ENCODE measurements around the gene ATP13A1. TPM values are rescaled to one million over a fixed set of nuclear protein-coding genes. Genes with fewer than 3 reads are reported as not detected.

ATP13A1 gene
- total RNA-seq, 1 experiment from 2014 or later, result 39.6 TPM

GRCh38 chr19:19627621-19628500 is 35.6 kb downstream of the ATP13A1 start, which contains the start of gene LPAR2:
Gene LPAR2, minus strand, starts transcription at chr19:19628220. Its CDS starts 945 bp downstream, at chr19:19627275.
- Histone ChIP-seq H3K9ac (ENCODE audit: low read length) (peak within 1 kb of the TSS; percentile 76), H4K20me1 (ENCODE audit: insufficient read depth, low read depth, low read length) (no peaks in the 10 kb centered on the region), H3K4me1 (ENCODE audit: low read length) (peaks cover 14% of the 10 kb centered on the region), H3K79me2 (ENCODE audit: low read length) (no peaks in the 10 kb centered on the region), H3K9me2 (replicated peaks; ENCODE audit: insufficient read depth, low read length) (no peaks in the 10 kb centered on the region), H2AFZ (ENCODE audit: low read length) (peak within 1 kb of the TSS; percentile 92; the same call in 1 of the 2 replicates), H3K27me3 (ENCODE audit: low read length) (no peaks in the 10 kb centered on the region), H3K4me2 (ENCODE audit: low read depth, low read length, poor library complexity, severe bottlenecking) (peak within 1 kb of the TSS; percentile 84), H3K27ac (ENCODE audit: low read length) (peak within 1 kb of the TSS; percentile 64), H3K36me3 (ENCODE audit: insufficient read depth, low read length) (peaks cover 11% of the 10 kb centered on the region), H3K4me3 (ENCODE audit: low read length) (peak within 1 kb of the TSS; percentile 73), H3K9me3 (ENCODE audit: low read length) (no peaks in the 10 kb centered on the region)
- DNase-seq, result peak; percentile 88

- Histone ChIP-seq H2AFZ (ENCODE audit: low read length) (no peak overlapping the region), H3K79me2 (ENCODE audit: low read length) (no peaks in the 10 kb centered on the region), H4K20me1 (ENCODE audit: insufficient read depth, low read depth, low read length) (no peaks in the 10 kb centered on the region), H3K4me2 (ENCODE audit: low read depth, low read length, poor library complexity, severe bottlenecking) (peak overlapping the region; percentile 84), H3K36me3 (ENCODE audit: insufficient read depth, low read length) (peaks cover 11% of the 10 kb centered on the region), H3K9me3 (ENCODE audit: low read length) (no peaks in the 10 kb centered on the region), H3K27me3 (ENCODE audit: low read length) (no peaks in the 10 kb centered on the region), H3K4me3 (ENCODE audit: low read length) (peak overlapping the region; percentile 73; the same call in 1 of the 2 replicates), H3K27ac (ENCODE audit: low read length) (no peak overlapping the region), H3K9ac (ENCODE audit: low read length) (peak overlapping the region; percentile 76), H3K9me2 (replicated peaks; ENCODE audit: insufficient read depth, low read length) (no peaks in the 10 kb centered on the region), H3K4me1 (ENCODE audit: low read length) (peaks cover 14% of the 10 kb centered on the region)
- no peak for DNase-seq
Measured at GRCh38 chr19:19626516-19627472, 36.7 kb downstream of the ATP13A1 start.

- no peak for DNase-seq
- Histone ChIP-seq H3K9me2 (replicated peaks; ENCODE audit: insufficient read depth, low read length) (no peaks in the 10 kb centered on the region), H3K9me3 (ENCODE audit: low read length) (no peaks in the 10 kb centered on the region), H3K4me1 (ENCODE audit: low read length) (peaks cover 16% of the 10 kb centered on the region), H3K27me3 (ENCODE audit: low read length) (no peaks in the 10 kb centered on the region), H3K27ac (ENCODE audit: low read length) (no peak overlapping the region), H4K20me1 (ENCODE audit: insufficient read depth, low read depth, low read length) (no peaks in the 10 kb centered on the region), H3K36me3 (ENCODE audit: insufficient read depth, low read length) (no peaks in the 10 kb centered on the region), H2AFZ (ENCODE audit: low read length) (no peak overlapping the region), H3K9ac (ENCODE audit: low read length) (no peak overlapping the region), H3K4me3 (ENCODE audit: low read length) (no peak overlapping the region), H3K4me2 (ENCODE audit: low read depth, low read length, poor library complexity, severe bottlenecking) (no peak overlapping the region), H3K79me2 (ENCODE audit: low read length) (no peaks in the 10 kb centered on the region)
Measured at GRCh38 chr19:19624032-19624570, 39.4 kb downstream of the ATP13A1 start.

DNA sequence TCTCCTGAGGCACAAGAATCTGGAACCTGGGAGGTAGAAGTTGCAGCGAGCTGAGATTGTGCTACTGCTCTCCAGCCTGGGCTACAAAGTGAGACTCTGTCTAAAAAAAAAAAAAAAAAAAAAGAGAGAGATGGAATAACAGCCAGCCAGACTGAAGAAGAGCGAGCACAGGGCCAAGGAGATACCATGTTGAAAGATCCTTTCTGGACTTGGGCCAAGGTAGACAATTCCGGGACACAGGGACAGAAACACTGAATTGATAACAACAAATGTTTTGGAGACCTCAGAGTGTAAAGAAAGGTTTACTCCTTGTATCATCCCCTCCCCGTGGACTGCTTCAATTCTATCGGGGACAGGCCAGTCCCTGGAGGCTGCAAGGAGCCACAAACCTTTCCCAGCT is 40.1 kb downstream of the ATP13A1 start:
- no peak overlapping the region for H3K9ac ChIP-seq (ENCODE audit: low read length)
- H3K27me3 ChIP-seq (ENCODE audit: low read length), result no peaks in the 10 kb centered on the region
- H3K4me2 ChIP-seq (ENCODE audit: low read depth, low read length, poor library complexity, severe bottlenecking), result no peak overlapping the region
- H3K36me3 ChIP-seq (ENCODE audit: insufficient read depth, low read length), result no peaks in the 10 kb centered on the region
- H2AFZ ChIP-seq (ENCODE audit: low read length), result no peak overlapping the region
- no peaks in the 10 kb centered on the region for H3K9me2 ChIP-seq (replicated peaks; ENCODE audit: insufficient read depth, low read length)
- no peaks in the 10 kb centered on the region for H4K20me1 ChIP-seq (ENCODE audit: insufficient read depth, low read depth, low read length)
- no peak for DNase-seq
- no peaks in the 10 kb centered on the region for H3K9me3 ChIP-seq (ENCODE audit: low read length)
- no peak overlapping the region for H3K27ac ChIP-seq (ENCODE audit: low read length)
- no peaks in the 10 kb centered on the region for H3K79me2 ChIP-seq (ENCODE audit: low read length)
- peaks cover 14% of the 10 kb centered on the region for H3K4me1 ChIP-seq (ENCODE audit: low read length)
- no peak overlapping the region for H3K4me3 ChIP-seq (ENCODE audit: low read length)

GRCh38 chr19:19619849-19620210 is 43.6 kb downstream of the ATP13A1 start:
- Histone ChIP-seq H4K20me1 (ENCODE audit: insufficient read depth, low read depth, low read length) (no peaks in the 10 kb centered on the region), H3K9me3 (ENCODE audit: low read length) (no peaks in the 10 kb centered on the region), H2AFZ (ENCODE audit: low read length) (no peak overlapping the region), H3K27ac (ENCODE audit: low read length) (no peak overlapping the region), H3K4me2 (ENCODE audit: low read depth, low read length, poor library complexity, severe bottlenecking) (no peak overlapping the region), H3K27me3 (ENCODE audit: low read length) (no peaks in the 10 kb centered on the region), H3K36me3 (ENCODE audit: insufficient read depth, low read length) (no peaks in the 10 kb centered on the region), H3K9ac (ENCODE audit: low read length) (no peak overlapping the region), H3K4me1 (ENCODE audit: low read length) (peaks cover 8% of the 10 kb centered on the region; the same call in 1 of the 2 replicates), H3K79me2 (ENCODE audit: low read length) (no peaks in the 10 kb centered on the region), H3K4me3 (ENCODE audit: low read length) (no peak overlapping the region), H3K9me2 (replicated peaks; ENCODE audit: insufficient read depth, low read length) (no peaks in the 10 kb centered on the region)
- no peak for DNase-seq

- no peaks in the 10 kb centered on the region for H3K27me3 ChIP-seq (ENCODE audit: low read length)
- DNase-seq, result no peak
- H3K36me3 ChIP-seq (ENCODE audit: insufficient read depth, low read length), result no peaks in the 10 kb centered on the region
- peak overlapping the region; percentile 50 for H3K4me2 ChIP-seq (ENCODE audit: low read depth, low read length, poor library complexity, severe bottlenecking)
- H3K4me1 ChIP-seq (ENCODE audit: low read length), result peaks cover 8% of the 10 kb centered on the region; the same call in 1 of the 2 replicates
- H3K9ac ChIP-seq (ENCODE audit: low read length), result no peak overlapping the region
- no peaks in the 10 kb centered on the region for H3K9me3 ChIP-seq (ENCODE audit: low read length)
- H2AFZ ChIP-seq (ENCODE audit: low read length), result no peak overlapping the region
- peak overlapping the region; percentile 47; the same call in 1 of the 2 replicates for H3K4me3 ChIP-seq (ENCODE audit: low read length)
- H3K9me2 ChIP-seq (replicated peaks; ENCODE audit: insufficient read depth, low read length), result no peaks in the 10 kb centered on the region
- H3K27ac ChIP-seq (ENCODE audit: low read length), result no peak overlapping the region
- no peaks in the 10 kb centered on the region for H4K20me1 ChIP-seq (ENCODE audit: insufficient read depth, low read depth, low read length)
- no peaks in the 10 kb centered on the region for H3K79me2 ChIP-seq (ENCODE audit: low read length)
Measured at GRCh38 chr19:19619181-19619848, 44.2 kb downstream of the ATP13A1 start.

DNA sequence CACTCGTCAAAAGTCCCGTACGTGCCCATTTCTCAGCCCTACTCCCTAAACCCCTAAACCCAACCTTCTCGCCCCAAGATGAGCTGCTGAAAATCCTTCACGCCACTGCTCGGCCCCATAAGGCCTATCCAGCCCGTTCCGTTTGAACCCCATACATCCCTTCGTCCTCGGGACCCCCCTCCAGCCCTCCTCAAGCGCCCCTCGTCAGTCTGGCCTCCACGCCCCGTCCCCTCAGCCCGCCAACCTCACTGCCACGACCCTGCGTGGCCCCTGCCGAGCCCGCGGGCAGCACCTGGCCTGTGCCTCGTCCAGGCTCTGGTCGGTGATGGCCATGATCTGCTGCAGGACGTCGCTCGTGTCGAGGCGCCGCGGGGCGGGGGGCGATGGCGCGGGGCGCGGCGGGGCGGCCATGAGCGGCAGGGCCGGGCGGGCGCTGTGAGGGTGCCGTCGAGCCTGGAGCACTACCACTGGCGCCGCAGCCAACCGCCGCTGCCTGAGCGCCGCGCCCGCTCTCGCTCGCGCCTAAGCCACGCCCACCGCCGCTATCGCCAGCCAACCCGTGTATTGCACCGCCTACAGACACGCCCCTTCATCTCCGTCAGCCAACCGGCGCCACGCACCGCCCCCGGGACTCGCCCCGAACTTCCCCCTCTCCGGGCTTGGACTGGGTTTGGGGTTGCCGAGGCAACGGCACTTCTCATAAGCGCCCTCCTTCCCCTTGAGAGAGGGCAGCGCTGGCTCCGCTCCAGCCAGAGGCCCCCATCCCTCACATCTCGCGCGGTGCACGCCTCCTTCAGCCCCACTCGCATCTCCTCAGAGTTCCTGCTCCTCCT is 45.0 kb downstream of the ATP13A1 start, which contains the start of gene PBX4:
PBX4 (minus strand) TSS at position 469 of the 833 bp plus-strand sequence; CDS start at position 411, 58 bp downstream.
- H3K4me2 ChIP-seq (ENCODE audit: low read depth, low read length, poor library complexity, severe bottlenecking), result peak within 1 kb of the TSS; percentile 50
- H3K27ac ChIP-seq (ENCODE audit: low read length), result no peak within 1 kb of the TSS
- no peaks in the 10 kb centered on the region for H3K9me2 ChIP-seq (replicated peaks; ENCODE audit: insufficient read depth, low read length)
- H3K9me3 ChIP-seq (ENCODE audit: low read length), result no peaks in the 10 kb centered on the region
- no peaks in the 10 kb centered on the region for H4K20me1 ChIP-seq (ENCODE audit: insufficient read depth, low read depth, low read length)
- DNase-seq, result peak; percentile 96
- H3K4me1 ChIP-seq (ENCODE audit: low read length), result peaks cover 8% of the 10 kb centered on the region; the same call in 1 of the 2 replicates
- no peaks in the 10 kb centered on the region for H3K79me2 ChIP-seq (ENCODE audit: low read length)
- peak within 1 kb of the TSS; percentile 47; the same call in 1 of the 2 replicates for H3K4me3 ChIP-seq (ENCODE audit: low read length)
- H3K36me3 ChIP-seq (ENCODE audit: insufficient read depth, low read length), result no peaks in the 10 kb centered on the region
- H3K9ac ChIP-seq (ENCODE audit: low read length), result 0 out of 2 replicates have a peak within 1 kb of the TSS, but pooled peaks have one; percentile 20
- no peaks in the 10 kb centered on the region for H3K27me3 ChIP-seq (ENCODE audit: low read length)
- H2AFZ ChIP-seq (ENCODE audit: low read length), result no peak within 1 kb of the TSS
